ENCODE measurements around the gene ALDH1L2. TPM values are rescaled to one million over a fixed set of nuclear protein-coding genes. Genes with fewer than 3 reads are reported as not detected.

ALDH1L2 gene
- total and polyA plus RNA-seq, 12 donors = 1.1 to 3.7 (median 1.5) TPM

- ATAC-seq = no peak
- Histone ChIP-seq H3K36me3 (peaks cover 0 to 61% (median 4%) of the 10 kb centered on the region in 9 donors), H3K4me3 (no peak overlapping the region), H3K27ac (no peak overlapping the region), H3K9me3 (peaks cover 0 to 18% (median 2%) of the 10 kb centered on the region in 11 donors), H3K27me3 (no peaks in the 10 kb centered on the region), H3K4me1 (no peaks in the 10 kb centered on the region)
- TF ChIP-seq CTCF (IDR thresholded peaks at IDR 0.05) = no peak
- WGBS, 2 donors = 94% methylated on average over 5 to 9 of the region's 11 CpGs
- no peak for DNase-seq
- intact Hi-C loops (cut with DNase I) = no loop called here
These were observed 23.4 kb downstream of the ALDH1L2 start for GRCh38 chr12:105060715-105061378.

DNA sequence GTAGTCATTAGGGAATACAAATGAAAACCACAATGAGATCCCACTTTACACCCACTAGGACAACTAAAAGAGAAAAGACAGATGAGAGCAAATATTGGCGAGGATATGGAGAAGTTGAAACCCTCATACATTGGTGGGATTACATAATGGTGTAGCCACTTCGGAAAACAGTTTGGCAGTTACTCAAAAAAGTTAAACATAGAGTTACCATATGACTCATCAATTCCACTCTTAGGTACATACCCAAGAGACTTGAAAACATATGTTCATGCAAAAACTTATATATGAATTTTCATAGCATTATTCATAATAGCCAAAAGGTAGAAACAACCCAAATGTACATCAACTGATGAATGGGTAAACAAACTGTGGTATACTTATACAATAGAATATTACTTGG is 27.1 kb downstream of the ALDH1L2 start:
- no peak for ATAC-seq
- peaks cover 0 to 4% (median 0%) of the 10 kb centered on the region in 9 donors for H3K4me1 ChIP-seq
- no peak for DNase-seq
- H3K9me3 ChIP-seq = peaks cover 0 to 22% (median 3%) of the 10 kb centered on the region in 11 donors
- 85% methylated on average over 2 of the region's 2 CpGs for WGBS, 2 donors
- intact Hi-C loops (cut with DNase I) = loop anchor here in 3 of 10 donors (10.0 kb wide), 2 partner anchors 672 to 852 kb away; no protein-coding TSS in a partner anchor
- no peak overlapping the region for H3K4me3 ChIP-seq
- no peak for TF ChIP-seq CTCF (IDR thresholded peaks at IDR 0.05)
- peaks cover 0 to 45% (median 4%) of the 10 kb centered on the region in 9 donors for H3K36me3 ChIP-seq
- H3K27me3 ChIP-seq = no peaks in the 10 kb centered on the region
- H3K27ac ChIP-seq = no peak overlapping the region

GRCh38 chr12:105053116-105053572 is 31.1 kb downstream of the ALDH1L2 start:
- Histone ChIP-seq H3K27ac (no peak overlapping the region), H3K4me3 (no peak overlapping the region), H3K4me1 (peaks cover 0 to 4% (median 0%) of the 10 kb centered on the region in 9 donors), H3K9me3 (peaks cover 0 to 22% (median 3%) of the 10 kb centered on the region in 11 donors), H3K36me3 (peaks cover 0 to 45% (median 5%) of the 10 kb centered on the region in 9 donors), H3K27me3 (no peaks in the 10 kb centered on the region)
- TF ChIP-seq CTCF (IDR thresholded peaks at IDR 0.05) = peak; percentile 71 to 96 (median 91)
- DNase-seq (peak; percentile 51 to 55), ATAC-seq (peak in 5 of 8 donors; percentile 39 to 63 (median 47))
- whole genome bisulfite sequencing, 2 donors = 5 to 8% methylated on average over 2 of the region's 2 CpGs
- intact Hi-C loops (cut with DNase I) = loop anchor here (2.0 to 10.0 kb wide), 8 partner anchors 176 to 851 kb away; no protein-coding TSS in a partner anchor

GRCh38 chr12:105051981-105052380 is 32.3 kb downstream of the ALDH1L2 start:
- Histone ChIP-seq H3K9me3 (peaks cover 0 to 19% (median 6%) of the 10 kb centered on the region in 11 donors), H3K4me1 (peaks cover 0 to 4% (median 0%) of the 10 kb centered on the region in 9 donors), H3K27ac (no peak overlapping the region), H3K4me3 (no peak overlapping the region), H3K27me3 (no peaks in the 10 kb centered on the region), H3K36me3 (peaks cover 0 to 45% (median 7%) of the 10 kb centered on the region in 9 donors)
- intact Hi-C loops (cut with DNase I) = loop anchor here (2.0 to 10.0 kb wide), 9 partner anchors 175 to 851 kb away; no protein-coding TSS in a partner anchor
- ATAC-seq = no peak
- no peak for TF ChIP-seq CTCF (IDR thresholded peaks at IDR 0.05)
- no peak for DNase-seq
- WGBS, 2 donors = 87 to 90% methylated on average over 4 of the region's 4 CpGs

All from heart right ventricle (tissue), 16 donors.